GM19351 (cell line): ENCODE data around the gene SORBS1.

Source experiments
- ATAC-seq: cut with Tn5 transposase; IDR thresholded peaks from one replicate; pipeline ENCODE4 v1.9.1; 2021; ENCODE audit warnings: mild to moderate bottlenecking, moderate library complexity; ENCODE audit not compliant: unreplicated experiment

The SORBS1 gene

DNA sequence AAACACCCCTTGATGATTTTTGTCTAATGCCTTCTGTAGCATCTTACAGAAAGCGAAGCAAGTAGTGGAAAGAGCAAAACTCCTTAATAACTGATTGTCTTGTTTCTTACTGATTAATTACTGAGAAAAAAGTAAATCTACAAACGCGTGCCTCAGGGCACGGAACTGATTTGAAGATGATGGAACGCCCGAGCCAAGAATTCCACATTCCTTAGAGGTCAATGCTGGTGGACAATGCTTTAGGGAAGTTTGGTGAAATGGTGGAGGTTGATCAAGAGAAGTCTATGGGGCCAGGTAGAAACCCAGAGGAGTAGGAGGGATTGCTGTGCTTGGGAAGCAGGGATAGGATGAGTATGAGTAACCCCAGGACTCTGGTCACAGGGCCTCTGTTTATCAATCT is 5.0 kb upstream of the SORBS1 start:
- ATAC-seq = no peak

GRCh38 chr10:95565336-95565735 is 4.2 kb upstream of the SORBS1 start:
- no peak for ATAC-seq

- no peak for ATAC-seq
These were observed 3.1 kb upstream of the SORBS1 start for GRCh38 chr10:95564291-95564690.

DNA sequence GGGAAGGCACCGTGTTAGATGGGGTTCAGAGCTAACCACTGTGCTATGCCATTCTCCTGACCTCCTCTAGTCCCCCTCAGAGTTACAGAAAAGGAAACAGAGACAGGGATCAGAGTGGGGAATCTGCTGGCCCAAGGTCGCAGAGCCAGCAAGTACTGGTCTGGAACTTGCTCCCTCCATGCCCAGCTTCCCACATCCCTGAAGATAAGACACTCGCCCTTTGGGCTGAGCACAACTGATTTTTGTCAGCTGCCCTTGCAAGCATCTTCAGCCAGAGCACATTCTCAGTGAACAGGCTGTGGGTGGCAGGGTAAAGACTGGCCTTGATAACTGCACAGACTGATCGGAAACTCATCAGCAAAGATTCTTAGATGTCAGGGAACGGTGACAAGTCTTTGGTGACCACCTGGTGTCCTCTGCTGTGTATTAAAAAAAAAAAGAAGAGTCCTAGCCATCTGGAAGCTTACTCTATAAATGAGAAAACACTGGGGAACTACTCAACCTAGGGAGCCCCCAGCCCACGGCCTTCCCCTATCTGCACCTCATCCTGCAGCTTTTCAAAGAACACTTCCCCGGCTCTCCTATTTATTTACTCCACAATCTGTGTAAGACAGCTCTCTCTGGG is 1.3 kb upstream of the SORBS1 start:
- ATAC-seq = no peak

DNA sequence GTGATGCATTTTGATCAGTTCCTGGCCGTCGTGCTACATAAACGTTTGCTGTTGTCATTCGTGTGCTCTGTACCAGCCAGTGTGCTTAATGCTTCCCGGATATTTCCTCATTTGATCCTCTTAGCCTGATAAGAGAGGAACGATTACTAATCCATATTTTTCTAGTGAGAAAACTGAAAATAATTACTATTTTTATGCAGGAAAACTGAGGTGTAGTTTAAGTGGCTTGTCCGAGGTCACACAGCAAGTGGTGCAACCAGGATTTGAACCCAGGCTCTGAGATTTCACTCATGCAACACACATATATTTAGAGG is 650 bp upstream of the SORBS1 start:
- ATAC-seq = no peak

DNA sequence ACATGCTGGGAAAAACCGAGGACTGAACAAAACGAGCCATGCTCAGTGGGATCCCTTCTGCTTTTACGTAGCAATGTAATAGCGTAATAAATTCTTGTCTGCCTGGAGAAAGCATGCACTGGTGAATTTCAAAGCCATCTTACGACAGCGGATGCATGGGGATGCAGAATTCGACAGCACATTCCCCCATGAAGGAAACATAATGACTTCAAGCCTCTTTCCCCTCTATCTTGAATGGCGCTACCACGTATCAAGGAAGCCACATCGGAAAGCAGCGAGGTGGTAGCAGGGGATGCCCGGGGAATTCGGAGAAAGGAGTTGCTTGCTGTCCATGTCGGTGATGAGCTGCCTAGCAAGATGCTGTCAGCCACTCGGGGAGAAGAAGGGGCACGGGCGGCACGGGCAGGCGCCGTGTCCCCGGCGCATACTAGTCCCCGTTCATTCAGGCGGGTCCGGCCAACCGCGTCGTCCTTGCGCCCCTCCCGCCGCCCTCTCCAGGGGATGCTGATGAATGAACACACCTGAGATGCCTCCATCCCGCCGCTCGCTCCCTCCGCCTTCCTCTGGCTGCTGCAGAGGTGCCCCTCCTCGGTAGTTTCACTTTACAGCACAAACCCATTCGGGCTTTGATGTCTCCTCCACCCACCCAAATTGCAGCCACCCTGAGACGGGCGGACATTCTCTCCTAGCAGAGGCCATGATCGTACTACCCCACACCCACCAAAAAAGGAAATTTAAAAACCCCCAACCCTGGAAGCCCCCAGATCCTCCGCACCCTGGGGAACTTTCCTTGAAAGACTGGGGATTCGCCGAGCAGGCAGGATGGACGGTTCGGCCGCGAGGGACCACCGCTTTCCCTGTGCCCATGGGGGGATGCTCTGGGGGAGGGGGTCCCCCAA is 644 bp downstream of the SORBS1 start:
- ATAC-seq = peak; percentile 23

DNA sequence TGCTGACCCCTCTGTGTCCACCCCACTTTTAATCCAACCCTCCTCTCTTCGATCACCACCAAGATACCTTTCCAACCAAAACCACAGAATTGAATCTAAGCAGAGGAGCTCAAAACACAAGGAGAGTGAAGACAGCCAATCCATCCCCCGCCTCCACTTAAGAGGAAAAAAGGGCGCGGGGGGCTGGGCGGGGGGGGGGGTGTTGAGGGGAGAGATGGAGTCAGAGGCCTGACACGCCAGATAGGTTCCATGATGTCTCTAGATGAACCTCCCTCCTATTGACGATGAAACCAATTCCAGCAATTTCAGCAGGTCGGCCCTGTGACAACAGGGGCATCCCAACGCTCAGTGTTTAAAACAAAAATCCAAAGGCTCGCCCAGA is 1.3 kb downstream of the SORBS1 start:
- ATAC-seq = no peak

GRCh38 chr10:95559471-95559870 is 1.7 kb downstream of the SORBS1 start:
- no peak for ATAC-seq

DNA sequence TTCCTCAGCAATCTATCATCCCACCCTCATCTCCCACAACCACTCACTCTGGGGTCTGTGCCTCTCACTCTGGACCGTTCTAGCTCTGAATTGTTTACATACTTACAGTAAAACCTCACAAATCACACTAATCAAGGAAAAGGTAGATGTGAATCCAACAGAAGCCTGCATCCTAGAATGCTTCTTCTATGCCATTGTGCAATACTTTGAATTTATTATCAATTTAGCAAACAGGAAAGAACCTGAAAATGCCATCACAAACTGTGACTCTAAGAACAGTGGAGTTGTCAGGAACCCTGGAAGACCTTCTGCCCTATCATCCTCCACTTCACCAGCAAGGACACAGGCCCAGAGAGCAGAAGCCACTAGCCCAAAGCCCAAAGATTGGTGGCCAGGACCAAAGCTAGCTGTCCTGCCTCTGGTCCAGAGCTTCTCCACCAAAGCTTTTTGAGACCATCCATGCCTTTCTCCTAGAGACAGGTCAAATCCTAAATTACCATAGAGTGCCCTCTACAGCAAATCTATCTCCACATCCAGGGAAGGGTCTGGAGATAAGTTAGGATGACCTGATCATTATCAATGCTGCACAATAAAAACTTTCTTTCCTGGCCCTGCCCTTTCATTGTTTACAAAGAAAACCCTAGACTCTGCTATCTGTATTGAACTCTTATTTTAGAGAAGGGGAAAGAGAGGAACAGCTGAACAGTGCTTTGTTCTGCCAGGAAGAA is 2.4 kb downstream of the SORBS1 start:
- no peak for ATAC-seq

GRCh38 chr10:95556994-95557767 is 4.0 kb downstream of the SORBS1 start:
- no peak for ATAC-seq

DNA sequence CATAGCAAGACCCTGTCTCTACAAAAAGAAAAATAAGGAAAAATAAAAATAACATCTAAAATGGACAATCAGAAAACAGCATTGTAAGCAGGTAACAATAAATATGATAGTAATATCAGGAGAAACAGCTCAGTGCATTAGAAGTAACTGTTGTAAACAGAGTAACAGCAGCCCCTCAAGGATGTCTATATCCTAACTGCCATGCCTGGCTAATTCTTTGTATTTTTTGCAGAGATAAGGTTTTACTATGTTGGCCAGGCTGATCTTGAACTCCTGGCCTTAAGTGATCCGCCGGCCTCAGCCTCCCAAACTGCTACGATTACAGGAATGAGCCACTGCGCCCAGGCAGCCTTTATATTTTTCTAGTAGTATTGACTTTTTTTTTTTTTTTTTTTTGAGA is 7.5 kb downstream of the SORBS1 start:
- ATAC-seq = no peak

DNA sequence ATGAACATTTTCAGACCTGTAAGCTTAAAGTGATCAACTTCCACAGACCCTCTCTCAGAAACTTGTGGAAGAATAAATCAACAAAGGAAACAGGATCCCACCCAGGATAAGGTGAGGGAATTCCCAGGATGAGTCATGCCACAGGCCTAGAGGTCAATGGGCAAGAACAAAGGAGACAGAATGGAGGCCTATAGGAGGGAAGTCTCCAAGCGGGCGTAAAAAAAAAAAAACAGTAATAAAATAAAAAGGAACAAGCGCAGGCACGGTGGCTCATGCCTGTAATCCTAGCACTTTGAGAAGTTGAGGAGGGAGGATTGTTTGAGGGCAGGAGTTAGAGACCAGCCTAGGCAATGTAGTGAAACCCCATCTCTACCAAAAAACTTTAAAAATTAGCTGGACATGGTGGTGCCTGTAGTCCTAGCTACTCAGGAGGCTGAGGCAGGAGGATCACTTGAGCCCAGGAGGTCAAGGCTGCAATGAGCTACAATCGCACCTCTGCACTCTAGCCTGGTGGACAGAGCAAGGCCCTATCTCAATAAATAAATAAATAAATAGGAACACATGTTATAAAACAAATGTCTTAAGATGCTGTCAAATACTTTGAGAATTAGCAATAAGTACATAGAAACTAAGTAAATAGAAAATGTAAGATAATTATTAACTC is 8.4 kb downstream of the SORBS1 start:
- no peak for ATAC-seq

GRCh38 chr10:95550073-95550672 is 11.0 kb downstream of the SORBS1 start:
- ATAC-seq = no peak

DNA sequence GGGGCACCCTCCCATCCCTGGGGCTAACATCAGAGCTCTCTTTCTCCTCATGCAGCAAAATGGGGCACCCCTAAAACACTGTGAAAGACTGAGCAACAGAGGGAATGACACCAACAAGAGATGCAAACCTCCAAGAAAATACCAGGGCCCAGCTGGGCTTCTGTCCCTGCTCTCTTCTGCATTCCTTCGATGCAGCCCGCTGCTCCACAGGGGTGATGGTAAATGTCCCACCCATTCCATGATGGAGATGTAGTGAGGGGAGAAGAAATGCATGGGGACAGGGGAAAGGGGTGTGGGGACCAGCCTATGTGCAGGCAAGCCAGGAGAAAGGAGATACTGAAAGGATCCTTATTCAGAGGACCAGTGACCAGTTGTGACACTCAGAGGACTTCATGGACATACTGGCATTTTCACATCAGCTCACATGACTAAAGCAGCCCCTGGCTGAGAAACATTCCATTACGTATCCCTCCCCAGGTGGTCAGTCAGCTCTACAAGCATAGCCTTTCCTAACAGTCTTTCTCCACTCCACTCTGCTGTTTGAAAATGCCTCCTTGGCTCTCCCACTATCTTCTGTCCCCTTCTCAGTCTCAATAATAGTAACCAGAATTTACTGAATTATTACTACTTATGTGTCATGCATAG is 13.3 kb downstream of the SORBS1 start:
- no peak for ATAC-seq

GRCh38 chr10:95547197-95547596 is 14.0 kb downstream of the SORBS1 start:
- ATAC-seq = no peak

GRCh38 chr10:95545981-95546380 is 15.2 kb downstream of the SORBS1 start:
- ATAC-seq = no peak

DNA sequence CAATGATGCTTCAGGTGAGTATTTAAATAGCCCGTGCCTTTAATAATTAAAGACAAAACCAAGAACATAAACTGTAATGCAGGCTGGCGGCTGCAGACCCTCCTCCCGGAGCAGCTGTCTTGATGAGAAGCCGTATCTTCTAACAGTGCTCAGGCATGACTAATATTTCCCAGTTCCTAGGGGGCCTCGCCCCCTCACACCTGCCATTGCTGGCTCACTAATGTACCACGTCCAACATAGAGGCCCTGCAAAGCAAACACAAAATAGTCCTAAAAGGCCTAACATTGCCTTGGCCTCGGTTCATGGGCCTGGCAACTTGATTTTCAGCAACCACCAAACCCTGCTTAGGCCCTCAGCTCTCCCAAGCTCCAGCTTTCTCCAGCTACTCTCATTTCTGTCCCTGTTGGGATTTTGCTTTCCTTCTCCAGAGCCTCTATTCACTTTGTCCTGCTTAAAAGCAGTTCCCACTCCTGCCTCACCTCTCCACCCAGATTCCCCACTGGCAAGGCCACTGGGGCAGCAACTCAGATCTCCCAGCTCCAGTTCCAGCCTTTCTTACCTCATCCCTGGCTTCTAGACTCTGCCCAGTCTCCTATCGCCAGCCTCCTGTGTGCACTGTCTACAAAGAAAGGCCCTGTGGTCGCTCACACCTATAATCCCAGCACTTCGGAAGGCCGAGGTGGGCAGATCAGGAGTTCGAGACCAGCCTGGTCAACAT is 16.2 kb downstream of the SORBS1 start:
- no peak for ATAC-seq

- no peak for ATAC-seq
These were observed 17.7 kb downstream of the SORBS1 start for GRCh38 chr10:95543459-95543858.

DNA sequence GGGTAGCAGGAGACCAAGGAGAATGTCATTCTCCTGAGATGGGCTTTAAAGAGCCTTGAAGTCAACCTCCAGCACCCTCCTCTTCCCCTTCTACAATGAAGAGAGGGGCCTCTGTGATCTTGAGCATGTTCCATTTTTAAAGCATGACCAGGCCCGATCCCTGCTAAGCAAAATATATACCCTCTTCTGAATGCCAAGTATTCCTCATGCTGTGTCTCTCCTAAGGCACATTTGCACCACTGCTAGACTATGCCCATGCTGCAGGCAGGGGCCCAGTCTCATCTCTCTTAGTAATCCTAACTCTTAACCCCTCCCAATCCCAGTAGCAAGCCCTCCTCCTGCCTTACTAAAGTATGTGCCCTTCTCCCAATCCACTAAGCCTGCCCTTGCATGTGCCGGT is 18.4 kb downstream of the SORBS1 start:
- ATAC-seq = no peak
